ENCODE data around the gene DPH6. TPM values are rescaled to one million over a fixed set of nuclear protein-coding genes. Genes with fewer than 3 reads are reported as not detected.

DPH6 gene
- total RNA-seq, 1 donor from 2014 or later, result 14.2 TPM

- H3K9me3 Mint-ChIP-seq (ENCODE audit: unreplicated experiment), result peaks cover 3% of the 10 kb centered on the region
- peaks cover 4% of the 10 kb centered on the region for H3K36me3 Mint-ChIP-seq (ENCODE audit: unreplicated experiment)
- H3K4me1 Mint-ChIP-seq (ENCODE audit: low read depth, unreplicated experiment), result no peaks in the 10 kb centered on the region
- no peaks in the 10 kb centered on the region for H3K27me3 Mint-ChIP-seq (ENCODE audit: unreplicated experiment)
- no peak for TF ChIP-seq CTCF (IDR thresholded peaks at IDR 0.05; ENCODE audit: partially characterized antibody, unreplicated experiment)
- DNase-seq, result no peak
- H3K27ac Mint-ChIP-seq (ENCODE audit: unreplicated experiment), result no peak overlapping the region
- no peak overlapping the region for H3K4me3 Mint-ChIP-seq (ENCODE audit: unreplicated experiment)
These were observed 105.7 kb downstream of the DPH6 start for GRCh38 chr15:35440265-35440664.

GRCh38 chr15:35439291-35439690 lies 106.7 kb downstream of the DPH6 start:
- no peak overlapping the region for H3K27ac Mint-ChIP-seq (ENCODE audit: unreplicated experiment)
- no peak overlapping the region for H3K4me3 Mint-ChIP-seq (ENCODE audit: unreplicated experiment)
- H3K36me3 Mint-ChIP-seq (ENCODE audit: unreplicated experiment), result peaks cover 4% of the 10 kb centered on the region
- no peak for DNase-seq
- no peaks in the 10 kb centered on the region for H3K4me1 Mint-ChIP-seq (ENCODE audit: low read depth, unreplicated experiment)
- no peaks in the 10 kb centered on the region for H3K27me3 Mint-ChIP-seq (ENCODE audit: unreplicated experiment)
- no peak for TF ChIP-seq CTCF (IDR thresholded peaks at IDR 0.05; ENCODE audit: partially characterized antibody, unreplicated experiment)
- peaks cover 3% of the 10 kb centered on the region for H3K9me3 Mint-ChIP-seq (ENCODE audit: unreplicated experiment)

- peaks cover 3% of the 10 kb centered on the region for H3K9me3 Mint-ChIP-seq (ENCODE audit: unreplicated experiment)
- no peaks in the 10 kb centered on the region for H3K27me3 Mint-ChIP-seq (ENCODE audit: unreplicated experiment)
- peaks cover 4% of the 10 kb centered on the region for H3K36me3 Mint-ChIP-seq (ENCODE audit: unreplicated experiment)
- DNase-seq, result no peak
- no peaks in the 10 kb centered on the region for H3K4me1 Mint-ChIP-seq (ENCODE audit: low read depth, unreplicated experiment)
- no peak overlapping the region for H3K4me3 Mint-ChIP-seq (ENCODE audit: unreplicated experiment)
- TF ChIP-seq CTCF (IDR thresholded peaks at IDR 0.05; ENCODE audit: partially characterized antibody, unreplicated experiment), result no peak
- H3K27ac Mint-ChIP-seq (ENCODE audit: unreplicated experiment), result no peak overlapping the region
These were observed 108.8 kb downstream of the DPH6 start for GRCh38 chr15:35437157-35437556.

- Mint-ChIP-seq H3K36me3 (ENCODE audit: unreplicated experiment) (peaks cover 4% of the 10 kb centered on the region), H3K9me3 (ENCODE audit: unreplicated experiment) (peaks cover 3% of the 10 kb centered on the region), H3K4me3 (ENCODE audit: unreplicated experiment) (no peak overlapping the region), H3K4me1 (ENCODE audit: low read depth, unreplicated experiment) (no peaks in the 10 kb centered on the region), H3K27me3 (ENCODE audit: unreplicated experiment) (no peaks in the 10 kb centered on the region), H3K27ac (ENCODE audit: unreplicated experiment) (no peak overlapping the region)
- no peak for DNase-seq
- TF ChIP-seq CTCF (IDR thresholded peaks at IDR 0.05; ENCODE audit: partially characterized antibody, unreplicated experiment), result no peak
These were observed 109.5 kb downstream of the DPH6 start for GRCh38 chr15:35436422-35436821.

GRCh38 chr15:35431281-35431680 lies 114.7 kb downstream of the DPH6 start:
- H3K4me3 Mint-ChIP-seq (ENCODE audit: unreplicated experiment), result no peak overlapping the region
- DNase-seq, result no peak
- no peak for TF ChIP-seq CTCF (IDR thresholded peaks at IDR 0.05; ENCODE audit: partially characterized antibody, unreplicated experiment)
- H3K4me1 Mint-ChIP-seq (ENCODE audit: low read depth, unreplicated experiment), result no peaks in the 10 kb centered on the region
- no peak overlapping the region for H3K27ac Mint-ChIP-seq (ENCODE audit: unreplicated experiment)
- H3K36me3 Mint-ChIP-seq (ENCODE audit: unreplicated experiment), result no peaks in the 10 kb centered on the region
- peaks cover 3% of the 10 kb centered on the region for H3K9me3 Mint-ChIP-seq (ENCODE audit: unreplicated experiment)
- H3K27me3 Mint-ChIP-seq (ENCODE audit: unreplicated experiment), result no peaks in the 10 kb centered on the region
